ENCODE measurements around the gene AFM. TPM values are rescaled to one million over a fixed set of nuclear protein-coding genes. Genes with fewer than 3 reads are reported as not detected.

Gene AFM
- total and polyA plus RNA-seq, 2 of the 13 experiments (the other 11 are each of a cell fraction or from before 2014, with no cell fraction given) = 0.13 to 1.8 TPM

DNA sequence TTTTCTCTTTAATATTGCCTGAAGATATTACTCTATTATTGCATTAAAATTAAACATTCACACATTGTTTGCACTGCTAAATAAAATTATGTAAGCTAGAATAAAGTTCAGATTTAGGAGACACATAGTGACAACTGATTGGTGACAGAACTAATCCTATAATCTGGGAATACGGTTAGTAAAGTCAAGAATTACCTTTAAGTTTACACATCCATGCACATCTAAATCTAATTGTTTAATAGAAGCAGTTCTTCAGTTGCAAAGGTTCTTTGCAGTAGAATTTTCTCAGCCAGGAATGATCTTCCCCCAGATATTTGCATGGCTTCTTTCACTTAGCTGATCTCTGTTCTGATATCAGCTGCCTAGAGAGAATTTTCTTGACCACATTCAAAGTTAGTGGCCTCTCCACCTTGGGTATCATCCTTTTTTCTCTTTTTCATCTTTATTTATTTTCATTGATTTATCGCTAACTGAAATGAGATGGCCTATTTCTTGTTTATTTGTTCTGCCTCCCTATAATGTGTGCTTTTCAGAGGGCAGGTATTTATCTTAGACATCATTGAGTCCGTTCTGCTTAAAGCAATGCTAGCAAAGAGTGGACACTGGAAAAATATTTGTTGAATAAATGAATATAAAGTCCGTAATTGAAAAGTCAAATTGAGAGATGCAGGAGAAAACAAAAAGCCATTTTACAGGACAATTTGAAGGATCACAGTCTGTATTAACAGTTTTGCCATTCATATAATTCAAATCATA is 32.9 kb upstream of the AFM start (continued):
- TF ChIP-seq, protein P1, sequence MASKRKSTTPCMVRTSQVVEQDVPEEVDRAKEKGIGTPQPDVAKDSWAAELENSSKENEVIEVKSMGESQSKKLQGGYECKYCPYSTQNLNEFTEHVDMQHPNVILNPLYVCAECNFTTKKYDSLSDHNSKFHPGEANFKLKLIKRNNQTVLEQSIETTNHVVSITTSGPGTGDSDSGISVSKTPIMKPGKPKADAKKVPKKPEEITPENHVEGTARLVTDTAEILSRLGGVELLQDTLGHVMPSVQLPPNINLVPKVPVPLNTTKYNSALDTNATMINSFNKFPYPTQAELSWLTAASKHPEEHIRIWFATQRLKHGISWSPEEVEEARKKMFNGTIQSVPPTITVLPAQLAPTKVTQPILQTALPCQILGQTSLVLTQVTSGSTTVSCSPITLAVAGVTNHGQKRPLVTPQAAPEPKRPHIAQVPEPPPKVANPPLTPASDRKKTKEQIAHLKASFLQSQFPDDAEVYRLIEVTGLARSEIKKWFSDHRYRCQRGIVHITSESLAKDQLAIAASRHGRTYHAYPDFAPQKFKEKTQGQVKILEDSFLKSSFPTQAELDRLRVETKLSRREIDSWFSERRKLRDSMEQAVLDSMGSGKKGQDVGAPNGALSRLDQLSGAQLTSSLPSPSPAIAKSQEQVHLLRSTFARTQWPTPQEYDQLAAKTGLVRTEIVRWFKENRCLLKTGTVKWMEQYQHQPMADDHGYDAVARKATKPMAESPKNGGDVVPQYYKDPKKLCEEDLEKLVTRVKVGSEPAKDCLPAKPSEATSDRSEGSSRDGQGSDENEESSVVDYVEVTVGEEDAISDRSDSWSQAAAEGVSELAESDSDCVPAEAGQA (IDR thresholded peaks at IDR 0.05; ENCODE audit: low read depth) = no peak
- TF ChIP-seq, protein P1 (CRISPR knock-in tag; IDR thresholded peaks at IDR 0.05; ENCODE audit: borderline replicate concordance) = peak; percentile 19; the same call in 1 of the 2 replicates
- TF ChIP-seq ZMYM3 (CRISPR knock-in tag; IDR thresholded peaks at IDR 0.05) (no peak), ISL2 (CRISPR knock-in tag; IDR thresholded peaks at IDR 0.05) (no peak), RBM22 (optimal IDR thresholded peaks at IDR 0.05; ENCODE audit: low read length) (peak; percentile 44), JARID2 (CRISPR knock-in tag; IDR thresholded peaks at IDR 0.05; ENCODE audit: insufficient replicate concordance) (no peak), RBFOX2 (IDR thresholded peaks at IDR 0.05; ENCODE audit: low read depth, low read length) (peak; percentile 55)
